Aorta (tissue), 5 donors: ENCODE data around the gene TMEM45A. TPM values are rescaled to one million over a fixed set of nuclear protein-coding genes. Genes with fewer than 3 reads are reported as not detected.
"Not testable (repeated sequence)": the region's sequence is repeated elsewhere in the genome, so short reads cannot be mapped to it uniquely, and the experiment has no call there.

Experiments used
- ATAC-seq: fragments of 200-7000 bp; cut with Tn5 transposase; one replicate; pipeline ENCODE4 v1.9.1; 2022; ENCODE audit warnings: moderate library complexity; ENCODE audit not compliant: low FRiP score
- DNase-seq, 2 donors: peaks; one replicate each; pipeline ENCODE4 v3.0.0-alpha.2; 2020
- H3K27ac ChIP-seq, 2 donors: one replicate each; pipeline ENCODE4 v1.5.1; 2013; ENCODE audit warnings: low read length in 2 of 2, mild to moderate bottlenecking in 2 of 2, moderate library complexity in 2 of 2, control low read depth in 1 of 2, inconsistent platforms in 1 of 2, low read depth in 1 of 2
- H3K27me3 ChIP-seq, 2 donors: one replicate each; pipeline ENCODE4 v1.6.1; 2013; ENCODE audit warnings: control low read depth in 1 of 2, low read length in 1 of 2, mild to moderate bottlenecking in 1 of 2, moderate library complexity in 1 of 2; ENCODE audit not compliant: insufficient read depth in 2 of 2, control insufficient read depth in 1 of 2
- H3K36me3 ChIP-seq, 2 donors: one replicate each; pipeline ENCODE4 v1.6.1; 2013; ENCODE audit warnings: control low read depth in 1 of 2, low read length in 1 of 2, mild to moderate bottlenecking in 1 of 2; ENCODE audit not compliant: insufficient read depth in 2 of 2, control insufficient read depth in 1 of 2
- H3K4me1 ChIP-seq, 2 donors: one replicate each; pipeline ENCODE4 v1.6.1; 2013; ENCODE audit warnings: low read length in 2 of 2, control low read depth in 1 of 2, mild to moderate bottlenecking in 1 of 2, moderate library complexity in 1 of 2; ENCODE audit not compliant: insufficient read depth in 2 of 2, control insufficient read depth in 1 of 2
- H3K4me3 ChIP-seq, 2 donors: one replicate each; pipeline ENCODE4 v1.5.1; 2013; ENCODE audit warnings: low read length in 2 of 2, control low read depth in 1 of 2, mild to moderate bottlenecking in 1 of 2
- H3K9me3 ChIP-seq: one replicate; pipeline ENCODE4 v1.6.1; 2013; ENCODE audit warnings: mild to moderate bottlenecking, low read length; ENCODE audit not compliant: control insufficient read depth
- whole genome bisulfite sequencing, 2 donors: extraction: QIAGEN DNeasy Blood & Tissue Kit; methylation state at CpG; one replicate each; pipeline ENCODE4 v1.1.7; 2013; 5-methylcytosine and 5-hydroxymethylcytosine counted together
- intact Hi-C, 2 donors: fragments of 100-400 bp; cut with DNase I; formaldehyde crosslinking; loops; one replicate each; pipeline versions ENCODE4 v1.14.2 to v1.15.0; 2022
- polyA plus RNA-seq, 2 donors: library from polyadenylated mRNA; stranded (reverse); fragments of 200-250 nt; gene quantifications; one replicate each; pipeline ENCODE4 v1.2.3, GENCODE V29; 2013
- total RNA-seq, 2 donors: library from RNA; stranded (reverse); fragmentation: NEBNext Ultra II Directional; extraction: Animal tissue kit (Norgen Biotek cat#: 25700); gene quantifications; one replicate each; pipeline ENCODE4 v1.2.1, GENCODE V29; 2021
- donor health status: healthy with polysubstance abuse.
- donor health status: Bipolar disorder and iron deficiency.
- donor health status: DM: no; HTN: no; CAD: no.
- donor health status: DM: no; HTN: no; CAD: no.
- donor health status: DM: yes; HTN: yes; CAD: no.

Gene TMEM45A
- total and polyA plus RNA-seq, 4 donors, result 29.2 to 47.5 (median 36.4) TPM

- Histone ChIP-seq H3K4me3 (no peak overlapping the region), H3K36me3 (no peaks in the 10 kb centered on the region), H3K9me3 (no peaks in the 10 kb centered on the region), H3K27me3 (no peaks in the 10 kb centered on the region), H3K27ac (no peak overlapping the region), H3K4me1 (no peaks in the 10 kb centered on the region)
- no peak for DNase-seq
- WGBS, 2 donors, result 70 to 74% methylated on average over 8 of the region's 8 CpGs
- ATAC-seq, result no peak
- intact Hi-C loops, result no loop called here
These were observed 8.0 kb downstream of the TMEM45A start for GRCh38 chr3:100500320-100500880.

GRCh38 chr3:100503448-100503847, 11.0 kb downstream of the TMEM45A start:
- intact Hi-C loops, result no loop called here
- WGBS, 2 donors, result 97% methylated on average over 1 of the region's 1 CpG
- H3K9me3 ChIP-seq, result no peaks in the 10 kb centered on the region
- H3K36me3 ChIP-seq, result no peaks in the 10 kb centered on the region
- H3K27ac ChIP-seq, result no peak overlapping the region
- DNase-seq (no peak), ATAC-seq (no peak)
- no peak overlapping the region for H3K4me3 ChIP-seq
- peaks cover 0 to 3% of the 10 kb centered on the region in 2 donors for H3K4me1 ChIP-seq
- no peaks in the 10 kb centered on the region for H3K27me3 ChIP-seq

- no peaks in the 10 kb centered on the region for H3K27me3 ChIP-seq
- peaks cover 0 to 3% of the 10 kb centered on the region in 2 donors for H3K4me1 ChIP-seq
- no peaks in the 10 kb centered on the region for H3K36me3 ChIP-seq
- 33 to 46% methylated on average over 2 of the region's 2 CpGs for WGBS, 2 donors
- no peak for ATAC-seq
- intact Hi-C loops, result no loop called here
- no peak overlapping the region for H3K4me3 ChIP-seq
- DNase-seq, result no peak
- no peak overlapping the region for H3K27ac ChIP-seq
- no peaks in the 10 kb centered on the region for H3K9me3 ChIP-seq
These were observed 13.9 kb downstream of the TMEM45A start for GRCh38 chr3:100506355-100506754.

GRCh38 chr3:100509818-100510217, 17.4 kb downstream of the TMEM45A start:
- 97 to 100% methylated on average over 8 to 15 of the region's 15 CpGs for WGBS, 2 donors
- DNase-seq, H3K4me3 ChIP-seq, intact Hi-C loops, ATAC-seq, H3K27ac ChIP-seq, H3K4me1 ChIP-seq, H3K27me3 ChIP-seq, H3K36me3 ChIP-seq, H3K9me3 ChIP-seq: not testable (repeated sequence)

GRCh38 chr3:100516232-100516631, 23.8 kb downstream of the TMEM45A start:
- 50 to 71% methylated on average over 2 of the region's 2 CpGs for WGBS, 2 donors
- no peak overlapping the region for H3K4me3 ChIP-seq
- H3K4me1 ChIP-seq, result no peaks in the 10 kb centered on the region
- intact Hi-C loops, result no loop called here
- ATAC-seq, result no peak
- no peak overlapping the region for H3K27ac ChIP-seq
- H3K9me3 ChIP-seq, result no peaks in the 10 kb centered on the region
- H3K27me3 ChIP-seq, result no peaks in the 10 kb centered on the region
- no peaks in the 10 kb centered on the region for H3K36me3 ChIP-seq
- no peak for DNase-seq

GRCh38 chr3:100516838-100517237, 24.4 kb downstream of the TMEM45A start:
- Histone ChIP-seq H3K36me3 (no peaks in the 10 kb centered on the region), H3K4me1 (no peaks in the 10 kb centered on the region), H3K27ac (no peak overlapping the region), H3K27me3 (no peaks in the 10 kb centered on the region), H3K9me3 (no peaks in the 10 kb centered on the region), H3K4me3 (no peak overlapping the region)
- intact Hi-C loops, result no loop called here
- ATAC-seq, result no peak
- DNase-seq, result no peak
- 72% methylated on average over 4 of the region's 4 CpGs for whole genome bisulfite sequencing, 2 donors

- H3K4me1 ChIP-seq, result no peaks in the 10 kb centered on the region
- H3K27me3 ChIP-seq, result no peaks in the 10 kb centered on the region
- no peak overlapping the region for H3K4me3 ChIP-seq
- 85% methylated on average over 6 of the region's 6 CpGs for WGBS, 2 donors
- intact Hi-C loops, result no loop called here
- H3K36me3 ChIP-seq, result no peaks in the 10 kb centered on the region
- DNase-seq, result no peak
- H3K9me3 ChIP-seq, result no peaks in the 10 kb centered on the region
- H3K27ac ChIP-seq, result no peak overlapping the region
- no peak for ATAC-seq
These were observed 24.9 kb downstream of the TMEM45A start for GRCh38 chr3:100517276-100517675.

- Histone ChIP-seq H3K4me1 (no peaks in the 10 kb centered on the region), H3K9me3 (no peaks in the 10 kb centered on the region), H3K4me3 (no peak overlapping the region), H3K27me3 (no peaks in the 10 kb centered on the region), H3K36me3 (peaks cover 0 to 4% of the 10 kb centered on the region in 2 donors), H3K27ac (no peak overlapping the region)
- intact Hi-C loops, result no loop called here
- DNase-seq (no peak), ATAC-seq (no peak)
These were observed 25.8 kb downstream of the TMEM45A start for GRCh38 chr3:100518244-100518643.

- no peak for ATAC-seq
- no peaks in the 10 kb centered on the region for H3K4me1 ChIP-seq
- no peak overlapping the region for H3K4me3 ChIP-seq
- 87 to 88% methylated on average over 4 of the region's 4 CpGs for WGBS, 2 donors
- no peak for DNase-seq
- H3K27me3 ChIP-seq, result no peaks in the 10 kb centered on the region
- H3K36me3 ChIP-seq, result peaks cover 0 to 4% of the 10 kb centered on the region in 2 donors
- no peak overlapping the region for H3K27ac ChIP-seq
- intact Hi-C loops, result no loop called here
- H3K9me3 ChIP-seq, result no peaks in the 10 kb centered on the region
These were observed 26.6 kb downstream of the TMEM45A start for GRCh38 chr3:100518983-100519382.
